GM19351 (cell line): ENCODE results near the gene TFG.

Experiments
- ATAC-seq: cut with Tn5 transposase; IDR thresholded peaks from one replicate; pipeline ENCODE4 v1.9.1; 2021; ENCODE audit warnings: mild to moderate bottlenecking, moderate library complexity; ENCODE audit not compliant: unreplicated experiment

Gene TFG

GRCh38 chr3:100789579-100789978, 80.3 kb downstream of the TFG start:
- no peak for ATAC-seq

GRCh38 chr3:100796556-100796955, 87.3 kb downstream of the TFG start:
- ATAC-seq, result no peak

- no peak for ATAC-seq
These were observed 88.7 kb downstream of the TFG start for GRCh38 chr3:100798012-100798411.
